Endothelial cell (in vitro differentiated cells): ENCODE results near the gene LYPD8. TPM values are rescaled to one million over a fixed set of nuclear protein-coding genes. Genes with fewer than 3 reads are reported as not detected.
"Not testable (repeated sequence)": the region's sequence is repeated elsewhere in the genome, so short reads cannot be mapped to it uniquely, and the experiment has no call there.

Experiments used
- DNase-seq: peaks from one replicate; pipeline ENCODE4 v3.0.0; 2021; ENCODE audit warnings: low spot score
- H3K27ac Mint-ChIP-seq: one replicate; pipeline ENCODE4 v1.8.0; 2021; ENCODE audit warnings: mixed read lengths, inconsistent platforms; ENCODE audit not compliant: unreplicated experiment
- H3K27me3 Mint-ChIP-seq: one replicate; pipeline ENCODE4 v1.8.0; 2021; ENCODE audit warnings: mild to moderate bottlenecking, moderate library complexity, mixed read lengths, inconsistent platforms; ENCODE audit not compliant: unreplicated experiment
- H3K36me3 Mint-ChIP-seq: one replicate; pipeline ENCODE4 v1.8.0; 2021; ENCODE audit warnings: mild to moderate bottlenecking, low read depth, mixed read lengths, inconsistent platforms; ENCODE audit not compliant: unreplicated experiment
- H3K4me1 Mint-ChIP-seq: one replicate; pipeline ENCODE4 v1.8.0; 2021; ENCODE audit warnings: mild to moderate bottlenecking, mixed read lengths, inconsistent platforms; ENCODE audit not compliant: unreplicated experiment
- H3K4me3 Mint-ChIP-seq: one replicate; pipeline ENCODE4 v1.8.0; 2021; ENCODE audit warnings: mild to moderate bottlenecking, mixed read lengths, inconsistent platforms; ENCODE audit not compliant: unreplicated experiment
- H3K9me3 Mint-ChIP-seq: one replicate; pipeline ENCODE4 v1.8.0; 2021; ENCODE audit warnings: mixed read lengths, inconsistent platforms; ENCODE audit not compliant: unreplicated experiment
- long read RNA-seq: library from polyadenylated mRNA; unstranded; transcript quantifications from one replicate; pipeline ENCODE4 v2.0.0, GENCODE V29; 2020; ENCODE audit not compliant: unreplicated experiment
- total RNA-seq: library from RNA; stranded (reverse); fragmentation: NEBNext Ultra II Directional; extraction: Animal tissue kit (Norgen Biotek cat#: 25700); gene quantifications from one replicate; pipeline ENCODE4 v1.2.1, GENCODE V29; 2021; ENCODE audit not compliant: unreplicated experiment
- TF ChIP-seq, protein P1 (sequence below): fragments of 200-600 bp; sonication (generic); IDR thresholded peaks from one replicate; pipeline ENCODE4 v1.5.0; 2021; ENCODE audit warnings: antibody characterized with exemption; ENCODE audit not compliant: unreplicated experiment

Gene LYPD8, protein sequence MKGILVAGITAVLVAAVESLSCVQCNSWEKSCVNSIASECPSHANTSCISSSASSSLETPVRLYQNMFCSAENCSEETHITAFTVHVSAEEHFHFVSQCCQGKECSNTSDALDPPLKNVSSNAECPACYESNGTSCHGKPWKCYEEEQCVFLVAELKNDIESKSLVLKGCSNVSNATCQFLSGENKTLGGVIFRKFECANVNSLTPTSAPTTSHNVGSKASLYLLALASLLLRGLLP
- total RNA-seq = not detected
- long read RNA-seq = 0 reads

DNA sequence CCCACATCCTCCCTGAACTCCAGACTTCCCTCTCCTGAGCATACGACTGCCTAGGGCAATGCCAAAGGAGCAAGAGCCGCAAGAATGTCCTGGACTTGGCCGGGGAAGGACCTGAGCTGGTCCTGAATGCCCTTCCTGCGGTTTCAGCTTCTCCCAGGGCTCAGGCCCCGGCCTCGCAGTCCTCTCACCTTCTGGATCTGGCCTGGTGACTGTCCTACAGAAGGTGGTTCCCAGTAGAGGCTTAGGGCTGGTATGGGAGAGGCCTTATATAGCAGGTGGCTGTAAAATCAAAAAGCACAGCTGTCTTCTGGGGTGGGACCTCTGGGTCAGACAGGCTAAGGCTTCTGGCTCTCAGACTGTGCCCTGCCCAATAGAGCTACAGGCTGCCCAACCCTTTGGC lies at the start of gene LYPD8:
LYPD8 (minus strand) TSS at position 243 of the 400 bp plus-strand sequence. CDS start 4,678 bp downstream, outside the sequence.
- Mint-ChIP-seq H3K4me1 (no peaks in the 10 kb centered on the region), H3K4me3 (no peak within 1 kb of the TSS), H3K9me3 (peaks cover 19% of the 10 kb centered on the region), H3K36me3 (peaks cover 9% of the 10 kb centered on the region), H3K27ac (no peak within 1 kb of the TSS), H3K27me3 (peaks cover 21% of the 10 kb centered on the region)
- DNase-seq = no peak
- TF ChIP-seq, protein P1, sequence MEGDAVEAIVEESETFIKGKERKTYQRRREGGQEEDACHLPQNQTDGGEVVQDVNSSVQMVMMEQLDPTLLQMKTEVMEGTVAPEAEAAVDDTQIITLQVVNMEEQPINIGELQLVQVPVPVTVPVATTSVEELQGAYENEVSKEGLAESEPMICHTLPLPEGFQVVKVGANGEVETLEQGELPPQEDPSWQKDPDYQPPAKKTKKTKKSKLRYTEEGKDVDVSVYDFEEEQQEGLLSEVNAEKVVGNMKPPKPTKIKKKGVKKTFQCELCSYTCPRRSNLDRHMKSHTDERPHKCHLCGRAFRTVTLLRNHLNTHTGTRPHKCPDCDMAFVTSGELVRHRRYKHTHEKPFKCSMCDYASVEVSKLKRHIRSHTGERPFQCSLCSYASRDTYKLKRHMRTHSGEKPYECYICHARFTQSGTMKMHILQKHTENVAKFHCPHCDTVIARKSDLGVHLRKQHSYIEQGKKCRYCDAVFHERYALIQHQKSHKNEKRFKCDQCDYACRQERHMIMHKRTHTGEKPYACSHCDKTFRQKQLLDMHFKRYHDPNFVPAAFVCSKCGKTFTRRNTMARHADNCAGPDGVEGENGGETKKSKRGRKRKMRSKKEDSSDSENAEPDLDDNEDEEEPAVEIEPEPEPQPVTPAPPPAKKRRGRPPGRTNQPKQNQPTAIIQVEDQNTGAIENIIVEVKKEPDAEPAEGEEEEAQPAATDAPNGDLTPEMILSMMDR = no peak

- Mint-ChIP-seq H3K4me3 (no peak overlapping the region), H3K36me3 (peaks cover 11% of the 10 kb centered on the region), H3K9me3 (peaks cover 11% of the 10 kb centered on the region), H3K27ac (no peak overlapping the region), H3K27me3 (peaks cover 10% of the 10 kb centered on the region), H3K4me1 (no peaks in the 10 kb centered on the region)
- no peak for DNase-seq
- TF ChIP-seq, protein P1 = no peak
These were observed 49.5 kb upstream of the LYPD8 start for GRCh38 chr1:248804771-248805681.

GRCh38 chr1:248803501-248803900 lies 47.9 kb upstream of the LYPD8 start:
- Mint-ChIP-seq H3K9me3 (peaks cover 11% of the 10 kb centered on the region), H3K4me3 (peak overlapping the region; percentile 2)
- H3K27me3 Mint-ChIP-seq, H3K27ac Mint-ChIP-seq, DNase-seq, H3K4me1 Mint-ChIP-seq, H3K36me3 Mint-ChIP-seq: not testable (repeated sequence)

DNA sequence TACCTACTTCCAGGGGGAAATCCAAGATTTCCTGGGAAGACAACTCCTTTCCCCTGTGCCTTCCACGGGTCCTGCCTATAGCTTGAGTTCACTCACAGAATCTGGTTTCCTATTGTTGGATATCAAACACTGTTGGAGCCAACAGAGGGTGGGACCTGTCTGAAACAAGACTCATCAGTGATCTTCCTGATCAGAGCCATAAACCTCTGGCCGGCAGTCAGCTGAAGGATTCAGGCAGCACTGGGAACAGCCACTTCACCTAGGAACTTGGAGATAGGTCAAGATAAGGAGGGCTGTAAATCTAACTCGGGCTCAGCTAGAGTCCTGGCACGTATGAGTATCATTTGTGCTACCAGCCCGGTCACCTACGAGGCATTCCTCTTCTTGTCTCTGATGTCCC lies 46.9 kb upstream of the LYPD8 start:
- DNase-seq = no peak
- peaks cover 7% of the 10 kb centered on the region for H3K36me3 Mint-ChIP-seq
- H3K27me3 Mint-ChIP-seq = peaks cover 3% of the 10 kb centered on the region
- no peak overlapping the region for H3K27ac Mint-ChIP-seq
- H3K9me3 Mint-ChIP-seq = peaks cover 11% of the 10 kb centered on the region
- TF ChIP-seq, protein P1 = no peak
- H3K4me3 Mint-ChIP-seq = no peak overlapping the region
- H3K4me1 Mint-ChIP-seq = no peaks in the 10 kb centered on the region

DNA sequence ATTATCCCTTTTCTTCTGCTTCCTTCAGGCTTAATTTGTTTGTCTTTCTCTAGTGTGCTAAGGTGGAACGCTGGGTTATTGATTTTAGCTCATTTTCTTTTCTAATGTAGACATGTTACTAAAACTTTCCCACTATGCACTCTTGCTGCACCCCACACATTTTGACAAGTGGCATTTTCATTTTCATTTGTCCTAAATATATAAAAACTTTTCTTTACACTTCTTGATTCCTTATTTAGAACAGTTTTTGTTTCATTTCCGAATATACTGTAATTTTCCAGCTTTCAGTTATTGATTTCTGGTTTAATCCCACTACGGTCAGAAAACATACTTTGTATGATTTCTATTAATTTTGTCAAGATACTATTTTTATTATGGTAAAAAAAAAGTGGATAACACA lies 44.9 kb upstream of the LYPD8 start:
- Mint-ChIP-seq H3K9me3 (peaks cover 14% of the 10 kb centered on the region), H3K4me1 (no peaks in the 10 kb centered on the region), H3K4me3 (no peak overlapping the region), H3K36me3 (peaks cover 7% of the 10 kb centered on the region), H3K27ac (no peak overlapping the region), H3K27me3 (peaks cover 1% of the 10 kb centered on the region)
- no peak for DNase-seq
- TF ChIP-seq, protein P1 = no peak
